Effector CD8-positive, alpha-beta T cell (primary cell): Measurements from ENCODE around the gene OLR1.
"Not testable (repeated sequence)": the region's sequence is repeated elsewhere in the genome, so short reads cannot be mapped to it uniquely, and the experiment has no call there.

ENCODE experiments used
- DNase-seq: peaks from one replicate; lab custom pipeline; 2025; lab: John Stamatoyannopoulos, UW

The OLR1 gene

DNA sequence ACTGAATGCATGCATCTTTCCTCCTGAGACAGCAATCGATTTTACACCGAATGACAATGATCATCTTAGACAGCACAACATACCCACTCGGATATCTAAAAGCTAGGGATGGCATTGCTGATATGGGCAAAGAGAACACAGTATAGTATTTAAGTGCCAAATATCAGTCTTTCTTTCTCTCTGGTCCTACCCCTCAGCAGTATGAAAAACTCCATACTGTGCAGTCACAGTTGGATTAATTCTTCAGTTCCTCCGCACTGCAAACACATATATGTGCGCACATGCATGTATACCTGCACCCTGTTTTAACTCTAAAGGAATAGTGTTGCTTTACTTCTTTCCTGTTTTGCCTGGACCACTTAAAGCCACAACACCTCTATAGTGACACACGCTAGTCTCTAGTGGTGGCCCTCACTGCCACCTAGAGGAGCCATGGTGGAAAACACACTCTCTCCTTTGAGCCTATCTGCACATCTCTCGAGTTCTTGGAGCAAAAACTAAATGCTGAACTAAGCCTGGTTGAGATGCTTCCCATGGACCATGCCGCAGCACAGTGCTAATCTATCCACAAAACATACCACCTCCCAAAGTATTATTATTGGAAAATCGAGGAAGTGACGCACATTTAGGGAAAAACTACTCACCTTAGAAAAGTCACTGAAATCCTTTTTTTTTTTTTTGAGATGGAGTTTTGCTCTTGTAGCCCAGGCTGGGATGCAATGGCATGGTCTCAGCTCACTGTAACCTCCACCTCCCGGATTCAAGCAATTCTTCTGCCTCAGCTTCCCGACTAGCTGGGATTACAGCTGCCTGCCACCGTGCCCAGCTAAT lies 18.8 kb upstream of the OLR1 start:
- peak; percentile 7 for DNase-seq

DNA sequence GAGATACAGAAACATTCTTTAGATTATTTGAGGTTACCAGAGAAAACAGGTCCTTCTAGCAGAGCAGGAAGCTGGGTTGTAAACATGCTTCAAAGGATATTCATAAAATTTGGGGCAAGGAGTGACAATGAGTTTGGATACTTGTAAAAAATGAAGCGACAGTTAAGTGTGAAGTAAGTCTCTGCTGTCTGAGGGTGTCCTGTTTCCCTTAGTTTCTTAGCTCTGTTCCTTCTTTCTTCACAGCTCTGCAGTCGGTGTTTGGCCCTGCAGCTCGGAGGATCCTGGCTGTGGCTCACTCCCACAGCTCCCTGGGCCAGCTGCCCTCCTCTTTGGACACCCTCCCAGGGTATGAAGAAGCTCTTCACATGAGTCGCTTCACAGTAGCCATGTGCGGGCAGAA lies 17.7 kb upstream of the OLR1 start:
- DNase-seq, result no peak

DNA sequence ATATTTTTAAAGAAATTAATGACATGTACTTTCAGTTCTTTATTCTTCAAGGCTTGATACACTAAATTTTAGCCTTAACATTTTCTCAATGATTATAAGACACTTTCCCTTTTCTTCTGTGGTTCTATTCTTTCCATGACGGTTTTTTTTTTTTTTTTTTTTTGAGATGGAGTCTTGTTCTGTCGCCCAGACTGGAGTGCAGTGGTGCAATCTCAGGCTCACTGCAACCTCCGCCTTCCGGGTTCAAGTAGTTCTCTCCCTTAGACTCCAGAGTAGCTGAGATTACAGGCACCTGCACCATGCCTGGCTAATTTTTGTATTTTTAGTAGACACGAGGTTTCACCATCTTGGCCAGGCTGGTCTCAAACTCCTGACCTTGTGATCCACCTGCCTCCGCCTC lies 15.0 kb upstream of the OLR1 start:
- DNase-seq, result not testable (repeated sequence)

DNA sequence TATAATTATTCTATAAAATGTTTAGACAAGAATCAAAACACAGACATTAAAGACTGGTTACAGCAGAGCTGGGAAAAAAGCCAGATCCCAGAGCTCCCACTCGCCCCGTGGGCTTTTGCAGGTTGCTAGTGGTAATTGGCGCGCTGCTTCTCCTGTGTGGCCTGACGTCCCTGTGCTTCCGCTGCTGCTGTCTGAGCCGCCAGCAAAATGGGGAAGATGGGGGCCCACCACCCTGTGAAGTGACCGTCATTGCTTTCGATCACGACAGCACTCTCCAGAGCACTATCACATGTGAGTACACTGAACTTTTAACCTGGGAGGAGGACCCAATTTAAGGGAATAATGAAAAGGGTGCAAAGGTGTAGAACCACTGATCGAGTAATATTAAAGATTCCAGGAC lies 14.4 kb upstream of the OLR1 start:
- no peak for DNase-seq

DNA sequence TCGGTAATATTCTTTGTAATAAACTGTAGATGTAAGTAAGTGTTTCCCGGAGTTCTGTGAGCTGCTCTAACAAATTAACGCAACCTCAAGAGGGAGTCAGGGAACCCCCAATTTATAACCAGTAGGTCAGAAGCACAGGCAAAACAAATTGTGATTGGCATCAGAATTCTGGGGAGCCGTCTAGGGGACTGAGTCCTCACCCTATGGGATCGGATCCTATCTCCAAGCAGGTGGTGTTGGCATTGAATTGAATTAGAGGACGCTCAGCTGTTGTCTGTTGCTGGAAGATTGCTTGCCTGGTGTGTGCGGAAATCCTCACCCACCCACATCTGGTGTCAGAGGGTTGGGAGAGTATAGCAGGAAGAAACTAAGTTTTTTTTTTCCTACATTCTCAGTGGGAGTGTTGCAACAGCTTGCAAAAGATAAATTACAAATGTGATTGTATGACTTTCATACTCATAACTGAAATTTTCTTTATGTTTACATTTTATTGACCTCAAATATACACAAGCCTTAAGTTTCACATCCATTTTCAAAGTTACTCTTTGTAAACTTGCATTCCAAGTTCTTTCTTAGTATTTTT lies 12.4 kb upstream of the OLR1 start:
- no peak for DNase-seq

DNA sequence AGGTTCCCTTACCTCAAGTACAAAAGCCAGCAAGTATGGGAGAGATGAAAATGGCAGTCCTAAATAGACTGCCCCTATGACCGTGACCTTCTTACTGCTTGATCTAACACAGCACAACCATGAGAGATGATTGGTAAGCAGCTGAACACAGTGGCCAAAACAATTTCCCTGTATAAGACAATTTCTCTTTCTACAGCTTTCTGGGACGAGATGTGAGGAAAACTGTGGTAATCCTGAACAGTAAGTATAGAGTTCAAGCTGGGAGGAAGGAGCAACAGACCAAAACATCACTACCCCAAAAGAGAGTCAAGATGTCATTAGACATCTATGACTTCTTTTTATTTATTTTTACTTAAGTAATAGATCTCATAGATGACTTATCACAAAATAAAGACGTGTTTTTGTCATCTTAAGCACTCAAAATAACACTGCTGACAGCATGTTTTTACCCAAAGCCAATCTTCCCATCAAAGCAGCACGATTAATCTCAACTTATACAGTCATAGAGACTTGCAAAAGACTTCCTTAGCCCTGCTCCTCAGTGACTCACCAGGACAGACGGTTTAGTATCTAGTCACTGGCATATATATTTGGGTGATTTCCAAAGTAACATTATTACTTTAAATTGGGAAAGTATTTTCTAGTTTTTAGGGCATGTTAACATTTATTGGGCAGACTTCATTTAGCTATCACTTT lies 10.6 kb upstream of the OLR1 start:
- DNase-seq, result no peak

DNA sequence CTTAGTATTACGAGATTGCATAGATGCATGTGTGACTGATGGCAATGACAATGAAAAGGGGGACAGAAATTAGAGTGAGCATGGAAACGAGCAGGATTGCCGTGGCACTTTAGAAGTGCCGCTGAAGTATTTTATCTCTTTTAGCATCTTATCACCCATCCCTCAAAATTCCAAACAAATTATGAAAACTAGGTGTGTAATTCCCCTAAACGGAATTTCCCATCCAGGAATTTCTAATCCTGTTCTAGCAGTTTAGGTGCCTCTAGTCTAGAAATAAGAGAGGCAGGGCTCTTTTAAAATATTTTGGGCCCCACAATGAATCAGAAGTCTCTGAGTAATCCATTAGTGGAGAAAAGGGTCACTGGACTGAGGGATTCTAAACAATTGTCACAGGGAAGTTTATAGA lies 7.8 kb upstream of the OLR1 start:
- DNase-seq, result no peak

DNA sequence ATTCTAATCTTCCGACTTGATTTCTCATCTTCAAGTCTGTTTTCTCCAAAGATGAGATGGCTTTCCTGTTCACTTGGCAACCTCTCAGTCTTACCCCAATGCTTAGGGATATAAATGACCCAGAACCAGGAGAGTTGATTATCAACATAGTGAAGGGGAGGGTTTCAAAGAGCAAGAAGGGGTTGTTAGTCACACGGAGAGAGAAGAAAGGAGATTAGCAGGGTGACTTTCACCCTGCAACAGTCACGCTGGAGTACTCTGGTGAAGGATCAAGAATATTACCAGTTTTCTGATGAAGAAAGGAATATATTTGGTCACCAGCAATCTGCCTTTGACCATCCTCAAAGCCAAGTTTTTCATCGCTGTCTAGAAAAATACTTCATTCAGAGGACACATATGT lies 6.9 kb upstream of the OLR1 start, which contains the start of gene TMEM52B:
TMEM52B (plus strand) TSS at position 212 of the 400 bp plus-strand sequence. CDS start 543 bp downstream, outside the sequence.
- no peak for DNase-seq

DNA sequence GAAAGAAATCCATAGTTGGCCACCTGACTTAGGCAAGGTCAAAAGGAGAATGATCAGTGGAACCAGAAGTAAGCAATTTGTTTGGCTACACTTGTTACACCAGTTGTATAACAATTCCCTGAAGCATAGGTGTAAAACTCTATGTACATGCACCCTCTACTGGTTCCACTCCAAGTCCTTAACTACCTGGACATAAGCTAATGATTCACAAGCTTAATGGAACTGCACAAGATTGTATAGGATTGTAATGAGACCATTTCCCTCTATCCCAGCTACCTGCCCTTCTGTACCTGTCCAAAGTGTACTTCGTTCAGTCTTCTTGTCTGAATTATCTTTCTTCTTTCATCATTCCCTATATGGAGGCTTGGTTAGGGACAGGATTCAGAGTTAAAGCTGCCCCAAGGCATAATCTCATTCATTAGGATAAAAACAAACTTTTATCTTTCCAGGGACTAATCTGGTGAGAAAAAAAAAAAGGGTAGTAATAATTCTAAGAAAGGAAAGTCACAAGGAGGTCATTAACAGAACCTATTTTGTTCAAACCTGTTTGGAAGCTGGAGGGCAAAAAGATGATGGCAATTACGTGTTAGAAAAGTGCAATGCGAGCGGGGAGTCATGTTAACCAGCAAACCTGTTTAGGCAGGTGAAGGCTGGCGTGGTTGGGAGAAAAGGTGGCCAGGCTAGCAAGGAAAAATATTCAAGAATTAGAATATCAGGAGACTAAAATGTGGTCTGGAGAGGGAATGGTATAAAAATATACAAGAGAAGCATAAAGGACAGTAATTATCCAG lies 4.1 kb upstream of the OLR1 start:
- DNase-seq, result no peak

DNA sequence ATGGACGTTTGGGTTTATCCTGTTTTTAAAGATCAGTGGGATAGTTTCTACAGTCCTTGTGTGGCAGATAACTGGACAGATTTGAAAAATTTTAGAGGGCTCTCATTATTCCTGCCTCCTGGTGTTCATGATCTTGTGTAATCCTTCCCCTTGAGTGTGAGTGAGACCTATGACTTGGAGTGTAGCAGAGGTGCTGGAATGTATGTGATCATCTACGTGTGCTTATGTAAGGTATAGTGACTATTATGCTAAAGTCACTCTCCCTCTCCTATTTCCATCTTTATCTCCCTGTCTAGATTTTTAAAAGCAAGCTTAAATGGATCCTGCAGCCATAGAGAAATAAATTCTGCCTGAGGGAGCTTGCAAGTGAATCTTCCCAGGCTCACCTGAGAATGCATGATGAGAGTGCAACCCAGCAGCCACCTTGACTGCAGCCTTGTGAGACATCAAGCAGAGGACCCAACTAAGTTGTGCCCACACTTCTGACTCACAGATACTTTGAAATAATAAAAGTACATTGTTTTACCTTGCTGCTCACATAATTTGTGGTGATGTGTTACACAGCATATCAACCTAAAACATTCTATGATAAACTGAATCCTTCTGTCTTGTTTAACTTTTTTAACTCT lies 3.2 kb upstream of the OLR1 start:
- no peak for DNase-seq

DNA sequence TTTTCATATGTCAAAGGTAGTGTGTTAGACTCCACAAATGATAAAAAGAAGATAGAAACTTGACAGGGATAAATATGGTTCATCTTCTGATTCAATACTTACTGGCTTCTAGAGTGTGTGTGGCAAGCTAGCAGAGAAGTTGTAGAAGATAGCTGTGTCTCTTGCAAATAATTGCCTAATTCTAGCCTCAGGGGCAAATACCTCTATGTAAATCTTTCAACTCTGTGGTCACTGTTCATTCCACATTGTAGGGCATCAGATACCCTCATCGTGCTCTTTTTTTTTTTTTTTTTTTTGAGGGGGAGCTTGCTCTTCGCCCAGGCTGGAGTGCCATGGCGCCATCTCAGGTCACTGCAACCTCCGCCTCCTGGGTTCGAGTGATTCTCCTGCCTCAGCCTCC lies 1.7 kb downstream of the OLR1 start:
- no peak for DNase-seq

DNA sequence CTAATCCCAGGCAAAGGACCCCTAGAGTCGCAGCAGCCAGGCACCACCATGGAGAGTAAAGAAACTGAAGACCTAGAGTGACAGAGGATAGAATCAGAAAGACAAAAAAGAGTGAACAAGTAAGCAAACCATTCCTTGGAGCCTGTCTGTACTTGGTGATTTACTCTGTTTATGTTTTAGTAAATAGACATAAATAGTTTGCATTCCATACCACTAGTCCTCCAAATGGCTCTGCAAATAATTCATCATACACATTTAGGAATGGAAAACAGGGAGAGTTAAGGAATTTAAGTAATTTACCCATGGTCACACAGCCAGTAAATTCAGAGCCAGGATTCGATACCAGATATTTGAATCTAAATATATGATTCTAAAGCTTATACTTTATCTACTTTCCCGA lies 2.8 kb downstream of the OLR1 start:
- no peak for DNase-seq

DNA sequence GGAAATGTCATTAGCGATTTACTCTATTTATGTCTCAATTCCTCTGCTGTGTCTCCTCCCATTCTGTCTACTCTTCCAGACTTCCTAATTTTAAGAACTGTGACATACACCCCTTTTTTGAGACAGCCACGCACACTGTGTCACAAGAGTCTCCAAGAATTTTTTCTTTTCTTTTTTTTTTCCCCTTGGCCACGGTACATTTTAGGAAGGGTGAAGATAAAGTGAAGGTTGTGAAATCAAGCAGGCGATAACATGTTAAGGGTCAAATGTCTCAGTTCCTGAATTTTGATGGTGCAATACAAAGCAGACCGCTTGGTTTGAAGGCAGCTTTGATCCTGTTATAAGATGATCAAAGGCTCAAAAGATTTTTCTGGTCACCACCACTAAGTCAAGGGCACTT lies 4.3 kb downstream of the OLR1 start:
- DNase-seq, result no peak

DNA sequence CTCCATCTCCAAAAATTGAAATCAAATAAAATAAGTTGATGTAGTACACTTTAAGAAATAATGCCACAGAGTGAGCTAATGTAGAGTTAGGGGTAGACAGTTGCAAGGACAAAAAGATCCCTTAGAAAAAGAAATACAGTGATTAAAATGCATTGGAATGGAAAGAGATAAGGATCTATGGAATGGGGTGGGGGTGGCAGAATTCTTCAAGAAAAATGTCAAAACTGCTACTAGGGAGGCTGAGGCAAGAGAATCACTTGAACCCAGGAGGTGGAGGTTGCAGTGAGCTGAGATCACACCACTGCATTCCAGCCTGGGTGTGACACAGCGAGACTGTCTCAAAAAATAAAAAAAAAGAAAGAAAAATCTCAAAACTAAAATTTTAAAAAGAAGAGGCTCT lies 6.5 kb downstream of the OLR1 start:
- DNase-seq, result no peak

DNA sequence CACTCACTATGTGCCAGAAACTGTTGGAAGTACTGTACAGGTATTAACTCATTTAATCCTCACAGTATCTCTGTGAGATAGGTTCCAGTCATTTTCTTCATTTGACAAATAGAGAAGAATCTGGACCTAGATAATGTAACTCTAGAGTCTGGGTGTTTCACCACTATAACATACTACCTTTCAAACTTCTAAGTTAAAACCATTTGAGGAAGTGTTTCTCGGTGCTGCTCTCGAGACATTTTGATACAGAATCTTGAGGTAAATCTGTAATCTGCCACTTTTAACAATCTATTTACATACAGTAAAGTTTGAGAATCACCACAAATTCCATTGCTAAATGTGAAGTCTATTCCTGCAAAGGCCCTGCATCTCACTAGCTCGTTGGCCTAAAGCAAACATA lies 8.8 kb downstream of the OLR1 start:
- DNase-seq, result no peak

DNA sequence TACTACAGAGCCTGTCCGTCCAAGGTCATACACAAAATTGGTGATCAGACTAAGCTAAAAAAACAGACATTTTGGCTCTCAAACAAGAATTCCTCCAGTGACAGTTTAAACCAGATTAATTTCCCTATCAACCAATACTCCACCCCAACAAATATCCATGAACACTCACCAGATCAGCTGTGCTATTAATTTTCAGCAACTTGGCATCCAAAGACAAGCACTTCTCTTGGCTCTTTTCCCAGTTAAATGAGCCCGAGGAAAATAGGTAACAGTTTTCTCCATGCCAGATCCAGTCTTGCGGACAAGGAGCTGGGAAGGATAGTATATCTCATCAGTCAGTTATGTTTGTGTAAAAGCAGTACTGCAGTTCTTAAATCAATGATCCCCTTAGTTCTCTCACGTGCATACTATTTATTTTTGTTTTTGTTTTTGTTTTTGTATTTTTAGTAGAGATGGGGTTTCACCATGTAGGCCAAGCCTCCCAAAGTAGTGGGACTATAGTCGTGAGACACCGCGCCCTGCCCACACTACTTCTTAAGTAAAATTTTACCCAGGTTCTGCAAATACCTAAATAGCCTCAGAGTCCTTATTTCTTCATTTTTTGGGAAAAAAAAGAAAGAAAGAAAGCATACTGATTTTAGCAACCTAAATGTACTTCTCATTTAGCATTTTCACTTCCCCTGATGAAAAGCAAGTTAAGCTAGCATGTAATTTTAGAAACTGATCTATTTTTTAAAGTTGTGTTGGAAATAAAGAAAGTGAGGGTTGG lies 11.1 kb downstream of the OLR1 start:
- no peak for DNase-seq

DNA sequence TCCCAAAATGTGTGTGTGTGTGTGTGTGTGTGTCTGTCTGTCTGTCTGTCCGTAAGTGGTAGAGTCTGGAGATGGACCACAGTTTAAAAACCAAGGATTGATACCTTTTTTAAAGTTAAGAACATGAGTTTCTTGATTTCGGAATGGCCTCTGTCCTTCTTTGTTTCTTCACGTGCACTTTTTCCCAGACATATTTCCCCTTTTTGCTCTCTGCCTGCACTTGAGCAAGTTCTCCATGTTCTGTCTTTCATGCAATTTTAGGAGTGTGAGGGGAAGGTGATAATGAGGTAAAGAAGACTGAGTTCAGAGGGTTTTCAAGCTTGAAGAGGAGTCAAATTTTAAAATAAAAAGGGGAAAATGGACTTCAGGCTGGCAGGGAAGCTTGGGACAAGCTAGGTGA lies 12.7 kb downstream of the OLR1 start:
- no peak for DNase-seq

DNA sequence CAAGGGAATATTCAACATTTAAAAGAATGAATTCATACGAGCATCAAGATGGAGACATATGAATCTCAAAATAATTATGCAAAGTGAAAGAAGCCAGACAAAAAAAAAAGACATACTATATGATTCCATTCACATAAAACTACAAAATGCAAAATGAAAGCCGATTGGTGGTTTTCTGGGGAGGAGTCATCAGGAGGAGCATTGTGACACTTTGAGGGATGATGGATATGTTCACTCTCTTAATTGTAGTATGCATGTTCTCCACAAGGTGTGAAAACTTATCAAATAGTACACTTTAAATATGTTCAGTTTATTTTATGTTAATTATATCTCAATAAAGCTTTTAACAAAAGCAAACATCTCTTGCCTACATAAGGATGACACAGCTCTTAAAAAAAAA lies 13.5 kb downstream of the OLR1 start:
- no peak for DNase-seq

DNA sequence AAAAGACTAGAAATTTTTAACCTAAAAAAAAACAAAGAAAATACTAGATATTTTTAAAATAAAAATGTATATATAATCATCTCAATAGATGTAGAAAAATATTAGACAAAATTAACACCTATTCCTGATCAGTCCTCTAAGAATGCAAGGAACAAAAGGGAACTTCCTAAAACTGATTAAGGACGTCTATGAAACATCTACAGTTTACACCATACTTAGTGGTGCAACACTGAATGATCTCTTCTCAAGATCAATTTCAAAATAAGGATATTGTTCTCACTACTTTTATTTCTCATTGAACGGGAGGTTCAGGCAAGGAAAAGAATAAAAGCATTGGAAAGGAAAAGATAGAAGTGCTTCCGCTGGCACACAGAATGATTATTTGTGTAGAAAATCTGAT lies 16.0 kb downstream of the OLR1 start:
- no peak for DNase-seq

DNA sequence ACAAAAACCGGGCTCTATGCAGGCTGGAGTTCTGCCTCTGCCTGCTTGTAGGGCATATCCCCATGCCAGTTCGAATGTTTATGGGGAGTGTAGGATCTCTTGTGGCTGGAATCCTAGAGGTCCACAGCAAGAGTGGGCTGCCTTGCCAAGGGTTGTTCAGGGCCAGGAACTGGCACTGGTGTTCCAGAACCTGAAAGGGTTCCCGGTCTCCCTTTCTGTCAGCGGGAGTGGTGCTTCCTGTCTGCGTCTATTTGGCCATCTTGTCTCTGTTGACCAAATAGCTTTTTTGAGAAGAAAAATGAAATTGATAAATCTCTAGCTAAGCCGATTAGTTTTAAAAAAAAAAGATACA lies 17.8 kb downstream of the OLR1 start:
- DNase-seq, result no peak
